Loucy (cell line): Measurements from ENCODE around the gene TEPSIN.

Source experiments
- H2AFZ ChIP-seq: fragments of 200-600 bp; sonication (generic); 2 replicates; pipeline ENCODE4 v1.6.0; 2016; ENCODE audit warnings: antibody characterized with exemption, mild to moderate bottlenecking, low read length, moderate library complexity
- H3F3A ChIP-seq: fragments of 200-600 bp; 2 replicates; pipeline ENCODE4 v1.6.0; 2016; ENCODE audit warnings: antibody characterized with exemption, low read depth, mild to moderate bottlenecking
- H3K27me3 ChIP-seq: fragments of 200-600 bp; sonication (generic); 2 replicates; pipeline ENCODE4 v1.6.1; 2014; ENCODE audit warnings: low read length, mild to moderate bottlenecking; ENCODE audit not compliant: insufficient read depth, poor library complexity, severe bottlenecking
- H3K36me3 ChIP-seq: fragments of 200-600 bp; sonication (generic); 2 replicates; pipeline ENCODE4 v1.6.1; 2016; ENCODE audit warnings: low read length; ENCODE audit not compliant: insufficient read depth
- H3K4me1 ChIP-seq: fragments of 200-600 bp; sonication (generic); 2 replicates; pipeline ENCODE4 v1.5.1; 2014; ENCODE audit warnings: low read length, mild to moderate bottlenecking; ENCODE audit not compliant: insufficient read depth, poor library complexity, severe bottlenecking
- H3K4me2 ChIP-seq: fragments of 200-600 bp; sonication (generic); 2 replicates; pipeline ENCODE4 v1.6.0; 2014; ENCODE audit warnings: antibody characterized with exemption, low read length, low read depth, mild to moderate bottlenecking; ENCODE audit not compliant: poor library complexity, severe bottlenecking
- H3K4me3 ChIP-seq: fragments of 200-600 bp; sonication (generic); 2 replicates; pipeline ENCODE4 v1.5.1; 2014; ENCODE audit warnings: low read length, mild to moderate bottlenecking, mixed read lengths; ENCODE audit not compliant: poor library complexity, severe bottlenecking
- H3K79me2 ChIP-seq: fragments of 200-600 bp; sonication (generic); 2 replicates; pipeline ENCODE4 v1.6.1; 2014; ENCODE audit warnings: low read length; ENCODE audit not compliant: insufficient read depth
- H3K9ac ChIP-seq: fragments of 200-600 bp; sonication (generic); 2 replicates; pipeline ENCODE4 v1.6.0; 2014; ENCODE audit warnings: mild to moderate bottlenecking, low read depth, low read length, moderate library complexity; ENCODE audit not compliant: poor library complexity, severe bottlenecking
- H3K9me2 ChIP-seq: fragments of 200-600 bp; sonication (generic); replicated peaks from 2 replicates; pipeline ENCODE4 v1.6.1; 2016; ENCODE audit warnings: low read depth, low read length, mixed read lengths
- H3K9me3 ChIP-seq: fragments of 200-600 bp; sonication (generic); 2 replicates; pipeline ENCODE4 v1.6.1; 2014; ENCODE audit warnings: mild to moderate bottlenecking, antibody characterized with exemption, low read length, low read depth; ENCODE audit not compliant: insufficient read depth
- H4K20me1 ChIP-seq: fragments of 200-600 bp; sonication (generic); 2 replicates; pipeline ENCODE4 v1.6.0; 2014; ENCODE audit warnings: antibody characterized with exemption, low read length, mild to moderate bottlenecking; ENCODE audit not compliant: insufficient read depth, poor library complexity, severe bottlenecking
- EZH2phosphoT487 ChIP-seq: fragments of 200-600 bp; IDR thresholded peaks from 2 replicates; pipeline ENCODE4 v1.6.1; 2018; ENCODE audit warnings: antibody characterized with exemption, mild to moderate bottlenecking, moderate library complexity, borderline replicate concordance
- TF ChIP-seq, protein P1 (sequence below): fragments of 200-600 bp; sonication (generic); conservative IDR thresholded peaks from 2 replicates; pipeline ENCODE4 v1.5.1; 2014; ENCODE audit warnings: mild to moderate bottlenecking, antibody characterized with exemption, low read length

Gene TEPSIN

DNA sequence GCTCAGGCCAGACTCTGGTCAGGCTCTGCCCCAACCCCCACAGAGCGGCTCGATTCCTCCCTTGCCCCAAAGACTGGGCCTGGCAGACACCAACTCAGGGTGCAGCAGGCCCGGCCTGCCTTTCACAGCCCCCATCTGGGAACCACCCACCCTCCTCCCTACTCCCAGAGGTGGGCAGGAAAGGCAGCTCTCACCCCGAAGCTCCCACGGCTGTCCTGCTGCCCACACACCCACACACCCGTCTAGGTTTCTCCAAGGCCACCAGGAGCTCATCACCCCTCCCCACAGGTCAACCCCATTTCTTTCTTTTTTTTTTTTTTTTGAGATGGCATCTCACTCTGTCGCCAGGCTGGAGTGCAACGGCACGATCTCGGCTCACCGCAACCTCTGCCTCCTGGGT lies 19.9 kb downstream of the TEPSIN start:
- H3F3A ChIP-seq, result no peaks in the 10 kb centered on the region
- H3K27me3 ChIP-seq, result no peaks in the 10 kb centered on the region
- H3K79me2 ChIP-seq, result peaks cover 27% of the 10 kb centered on the region
- H3K9ac ChIP-seq, result no peak overlapping the region
- H4K20me1 ChIP-seq, result peaks cover 16% of the 10 kb centered on the region
- 0 out of 2 replicates have a peak, but pooled peaks cover 4% of the 10 kb centered on the region for H3K36me3 ChIP-seq
- H3K9me3 ChIP-seq, result no peaks in the 10 kb centered on the region
- no peak overlapping the region for H2AFZ ChIP-seq
- H3K4me3 ChIP-seq, result no peak overlapping the region
- peaks cover 15% of the 10 kb centered on the region for H3K4me1 ChIP-seq
- TF ChIP-seq, protein P1, sequence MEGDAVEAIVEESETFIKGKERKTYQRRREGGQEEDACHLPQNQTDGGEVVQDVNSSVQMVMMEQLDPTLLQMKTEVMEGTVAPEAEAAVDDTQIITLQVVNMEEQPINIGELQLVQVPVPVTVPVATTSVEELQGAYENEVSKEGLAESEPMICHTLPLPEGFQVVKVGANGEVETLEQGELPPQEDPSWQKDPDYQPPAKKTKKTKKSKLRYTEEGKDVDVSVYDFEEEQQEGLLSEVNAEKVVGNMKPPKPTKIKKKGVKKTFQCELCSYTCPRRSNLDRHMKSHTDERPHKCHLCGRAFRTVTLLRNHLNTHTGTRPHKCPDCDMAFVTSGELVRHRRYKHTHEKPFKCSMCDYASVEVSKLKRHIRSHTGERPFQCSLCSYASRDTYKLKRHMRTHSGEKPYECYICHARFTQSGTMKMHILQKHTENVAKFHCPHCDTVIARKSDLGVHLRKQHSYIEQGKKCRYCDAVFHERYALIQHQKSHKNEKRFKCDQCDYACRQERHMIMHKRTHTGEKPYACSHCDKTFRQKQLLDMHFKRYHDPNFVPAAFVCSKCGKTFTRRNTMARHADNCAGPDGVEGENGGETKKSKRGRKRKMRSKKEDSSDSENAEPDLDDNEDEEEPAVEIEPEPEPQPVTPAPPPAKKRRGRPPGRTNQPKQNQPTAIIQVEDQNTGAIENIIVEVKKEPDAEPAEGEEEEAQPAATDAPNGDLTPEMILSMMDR, result no peak
- H3K9me2 ChIP-seq, result no peaks in the 10 kb centered on the region
- H3K4me2 ChIP-seq, result no peak overlapping the region

DNA sequence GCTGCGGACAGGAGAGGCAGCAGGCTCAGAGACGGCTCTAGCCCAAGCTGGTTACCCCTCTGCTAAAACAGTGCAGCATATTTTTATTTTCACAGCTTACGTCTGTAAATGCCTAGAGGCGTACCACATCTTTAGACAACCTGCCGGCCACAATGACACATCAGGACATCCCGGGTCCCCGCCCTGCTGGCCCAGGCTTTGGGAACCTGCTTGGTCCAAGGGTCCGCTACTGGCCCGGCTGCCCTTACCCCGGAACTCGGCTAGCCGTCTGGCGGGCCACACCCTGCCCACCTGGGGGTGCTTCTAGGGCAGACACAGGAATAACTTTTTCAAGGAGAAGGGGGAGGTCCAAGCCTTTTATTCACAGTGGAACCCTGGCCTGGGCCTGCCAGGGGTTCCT lies 20.4 kb downstream of the TEPSIN start:
- H3K4me3 ChIP-seq, result no peak overlapping the region
- H3K27me3 ChIP-seq, result no peaks in the 10 kb centered on the region
- H3K9ac ChIP-seq, result no peak overlapping the region
- H3F3A ChIP-seq, result no peaks in the 10 kb centered on the region
- H2AFZ ChIP-seq, result no peak overlapping the region
- H3K9me2 ChIP-seq, result no peaks in the 10 kb centered on the region
- H3K36me3 ChIP-seq, result 0 out of 2 replicates have a peak, but pooled peaks cover 4% of the 10 kb centered on the region
- H3K9me3 ChIP-seq, result no peaks in the 10 kb centered on the region
- H3K4me1 ChIP-seq, result peaks cover 14% of the 10 kb centered on the region
- H4K20me1 ChIP-seq, result peaks cover 16% of the 10 kb centered on the region
- H3K4me2 ChIP-seq, result no peak overlapping the region
- peaks cover 27% of the 10 kb centered on the region for H3K79me2 ChIP-seq
- no peak for TF ChIP-seq EZH2phosphoT487
- TF ChIP-seq, protein P1, result no peak

DNA sequence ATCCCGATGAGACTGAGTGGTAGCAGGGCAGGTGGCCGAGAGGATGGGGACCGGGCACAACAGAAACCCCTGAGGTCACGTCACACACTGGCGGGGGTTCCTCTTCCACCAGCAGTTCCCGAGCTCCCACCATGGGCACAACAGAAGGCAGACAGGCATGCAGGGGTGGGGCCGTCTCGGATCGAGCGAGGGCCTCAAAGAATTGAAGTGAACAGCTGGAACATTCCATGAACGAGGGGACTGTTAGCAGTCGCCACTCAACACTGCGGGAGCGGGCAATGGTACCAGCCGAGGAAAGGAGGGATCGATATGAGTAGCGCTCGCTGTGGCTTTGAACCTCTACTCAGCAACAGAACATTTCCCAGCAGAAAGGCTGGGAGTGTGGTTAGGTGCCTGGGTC lies 21.4 kb downstream of the TEPSIN start:
- H3K9ac ChIP-seq, result no peak overlapping the region

More for the DNA sequence above, 21.4 kb downstream of the TEPSIN start:
- Histone ChIP-seq H3K36me3 (0 out of 2 replicates have a peak, but pooled peaks cover 4% of the 10 kb centered on the region), H2AFZ (no peak overlapping the region), H3K79me2 (peaks cover 32% of the 10 kb centered on the region), H3K4me1 (peaks cover 12% of the 10 kb centered on the region), H3K4me3 (no peak overlapping the region), H4K20me1 (peaks cover 14% of the 10 kb centered on the region), H3K4me2 (no peak overlapping the region), H3K9me2 (no peaks in the 10 kb centered on the region), H3K27me3 (no peaks in the 10 kb centered on the region), H3F3A (no peaks in the 10 kb centered on the region), H3K9me3 (no peaks in the 10 kb centered on the region)
- TF ChIP-seq, protein P1, result no peak
- TF ChIP-seq EZH2phosphoT487, result no peak
